GM23338 (cell line): ENCODE data around the gene RXRG.

Source experiments
- EZH2 ChIP-seq: fragments of 200-600 bp; sonication (generic); IDR thresholded peaks from one replicate; pipeline ENCODE4 v1.8.0; 2017; ENCODE audit warnings: antibody characterized with exemption, mild to moderate bottlenecking, low read depth; ENCODE audit not compliant: unreplicated experiment
- EZH2phosphoT487 ChIP-seq: fragments of 200-600 bp; sonication (generic); IDR thresholded peaks from one replicate; pipeline ENCODE4 v1.8.1; 2018; ENCODE audit warnings: antibody characterized with exemption; ENCODE audit not compliant: unreplicated experiment
- NANOG ChIP-seq: IDR thresholded peaks from 2 replicates; pipeline ENCODE4 v1.6.1; 2016; ENCODE audit warnings: antibody characterized with exemption, borderline replicate concordance
- POLR2AphosphoS5 ChIP-seq: IDR thresholded peaks from 2 replicates; pipeline ENCODE4 v1.6.1; 2016; ENCODE audit warnings: antibody characterized with exemption, low read depth
- TF ChIP-seq, protein P1 (sequence below): IDR thresholded peaks from one replicate; pipeline ENCODE4 v1.6.1; 2018; ENCODE audit warnings: antibody characterized with exemption; ENCODE audit not compliant: unreplicated experiment
- TF ChIP-seq, protein P2 (sequence below), 2 experiments: fragments of 200-600 bp in 1 of 2; sonication (generic) in 1 of 2; conservative IDR thresholded peaks; 2 replicates each; pipeline versions ENCODE4 v1.5.1 to v1.6.1; 2016 to 2017; ENCODE audit warnings: antibody characterized with exemption in 2 of 2, low read depth in 2 of 2, mild to moderate bottlenecking in 2 of 2, moderate library complexity in 1 of 2

DNA sequence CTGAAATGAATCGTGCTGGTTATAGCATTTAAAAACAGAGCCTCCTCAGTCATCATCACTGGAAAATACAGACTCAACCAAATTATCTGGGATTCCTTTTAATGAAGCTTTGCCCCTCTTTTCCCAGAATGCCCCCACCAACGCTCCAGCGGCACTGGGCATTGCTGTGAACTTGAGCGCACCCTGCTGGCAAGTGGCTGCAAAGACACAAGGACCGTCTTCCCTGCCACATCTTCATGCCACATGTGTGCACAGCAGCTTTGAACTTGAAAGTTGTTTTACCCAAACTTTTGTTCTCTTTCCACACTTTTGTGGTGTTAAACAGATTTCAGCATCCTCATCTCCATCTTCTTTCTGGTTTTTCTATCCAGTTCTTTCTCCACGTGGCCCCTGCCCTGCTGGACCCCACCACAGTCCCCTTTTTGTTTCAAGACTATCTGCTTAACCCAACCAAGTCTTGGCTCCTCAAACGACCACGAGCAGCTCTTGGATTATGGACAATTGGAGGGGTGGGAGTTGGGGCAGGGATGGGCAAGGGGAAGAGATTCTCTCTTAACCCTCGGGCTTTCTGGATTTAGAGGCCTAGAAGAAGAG is 75.6 kb downstream of the RXRG start:
- TF ChIP-seq, protein P1, sequence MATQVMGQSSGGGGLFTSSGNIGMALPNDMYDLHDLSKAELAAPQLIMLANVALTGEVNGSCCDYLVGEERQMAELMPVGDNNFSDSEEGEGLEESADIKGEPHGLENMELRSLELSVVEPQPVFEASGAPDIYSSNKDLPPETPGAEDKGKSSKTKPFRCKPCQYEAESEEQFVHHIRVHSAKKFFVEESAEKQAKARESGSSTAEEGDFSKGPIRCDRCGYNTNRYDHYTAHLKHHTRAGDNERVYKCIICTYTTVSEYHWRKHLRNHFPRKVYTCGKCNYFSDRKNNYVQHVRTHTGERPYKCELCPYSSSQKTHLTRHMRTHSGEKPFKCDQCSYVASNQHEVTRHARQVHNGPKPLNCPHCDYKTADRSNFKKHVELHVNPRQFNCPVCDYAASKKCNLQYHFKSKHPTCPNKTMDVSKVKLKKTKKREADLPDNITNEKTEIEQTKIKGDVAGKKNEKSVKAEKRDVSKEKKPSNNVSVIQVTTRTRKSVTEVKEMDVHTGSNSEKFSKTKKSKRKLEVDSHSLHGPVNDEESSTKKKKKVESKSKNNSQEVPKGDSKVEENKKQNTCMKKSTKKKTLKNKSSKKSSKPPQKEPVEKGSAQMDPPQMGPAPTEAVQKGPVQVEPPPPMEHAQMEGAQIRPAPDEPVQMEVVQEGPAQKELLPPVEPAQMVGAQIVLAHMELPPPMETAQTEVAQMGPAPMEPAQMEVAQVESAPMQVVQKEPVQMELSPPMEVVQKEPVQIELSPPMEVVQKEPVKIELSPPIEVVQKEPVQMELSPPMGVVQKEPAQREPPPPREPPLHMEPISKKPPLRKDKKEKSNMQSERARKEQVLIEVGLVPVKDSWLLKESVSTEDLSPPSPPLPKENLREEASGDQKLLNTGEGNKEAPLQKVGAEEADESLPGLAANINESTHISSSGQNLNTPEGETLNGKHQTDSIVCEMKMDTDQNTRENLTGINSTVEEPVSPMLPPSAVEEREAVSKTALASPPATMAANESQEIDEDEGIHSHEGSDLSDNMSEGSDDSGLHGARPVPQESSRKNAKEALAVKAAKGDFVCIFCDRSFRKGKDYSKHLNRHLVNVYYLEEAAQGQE, result no peak
- TF ChIP-seq EZH2, result no peak
- TF ChIP-seq POLR2AphosphoS5, result no peak
- TF ChIP-seq, protein P2, sequence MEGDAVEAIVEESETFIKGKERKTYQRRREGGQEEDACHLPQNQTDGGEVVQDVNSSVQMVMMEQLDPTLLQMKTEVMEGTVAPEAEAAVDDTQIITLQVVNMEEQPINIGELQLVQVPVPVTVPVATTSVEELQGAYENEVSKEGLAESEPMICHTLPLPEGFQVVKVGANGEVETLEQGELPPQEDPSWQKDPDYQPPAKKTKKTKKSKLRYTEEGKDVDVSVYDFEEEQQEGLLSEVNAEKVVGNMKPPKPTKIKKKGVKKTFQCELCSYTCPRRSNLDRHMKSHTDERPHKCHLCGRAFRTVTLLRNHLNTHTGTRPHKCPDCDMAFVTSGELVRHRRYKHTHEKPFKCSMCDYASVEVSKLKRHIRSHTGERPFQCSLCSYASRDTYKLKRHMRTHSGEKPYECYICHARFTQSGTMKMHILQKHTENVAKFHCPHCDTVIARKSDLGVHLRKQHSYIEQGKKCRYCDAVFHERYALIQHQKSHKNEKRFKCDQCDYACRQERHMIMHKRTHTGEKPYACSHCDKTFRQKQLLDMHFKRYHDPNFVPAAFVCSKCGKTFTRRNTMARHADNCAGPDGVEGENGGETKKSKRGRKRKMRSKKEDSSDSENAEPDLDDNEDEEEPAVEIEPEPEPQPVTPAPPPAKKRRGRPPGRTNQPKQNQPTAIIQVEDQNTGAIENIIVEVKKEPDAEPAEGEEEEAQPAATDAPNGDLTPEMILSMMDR (conservative IDR thresholded peaks at IDR 0.05; ENCODE audit: low read depth in 2 of 2), result peak; percentile 89 to 97
- TF ChIP-seq EZH2phosphoT487, result no peak
- no peak for TF ChIP-seq NANOG
